GM12865 (cell line): ENCODE measurements around the gene GRIN3B.

Source experiments
- DNase-seq: peaks from one replicate; pipeline ENCODE4 v3.0.0; 2010; ENCODE audit warnings: low read depth
- H3K4me3 ChIP-seq: 2 replicates; pipeline ENCODE4 v1.5.1; 2011; ENCODE audit warnings: mild to moderate bottlenecking, low read depth, low read length, control low read depth
- CTCF ChIP-seq: IDR thresholded peaks from 2 replicates; pipeline ENCODE4 v1.5.1; 2011; ENCODE audit warnings: low read length, control low read depth, low read depth, inconsistent platforms; ENCODE audit not compliant: insufficient read depth; ENCODE audit errors: missing control alignments

The GRIN3B gene

DNA sequence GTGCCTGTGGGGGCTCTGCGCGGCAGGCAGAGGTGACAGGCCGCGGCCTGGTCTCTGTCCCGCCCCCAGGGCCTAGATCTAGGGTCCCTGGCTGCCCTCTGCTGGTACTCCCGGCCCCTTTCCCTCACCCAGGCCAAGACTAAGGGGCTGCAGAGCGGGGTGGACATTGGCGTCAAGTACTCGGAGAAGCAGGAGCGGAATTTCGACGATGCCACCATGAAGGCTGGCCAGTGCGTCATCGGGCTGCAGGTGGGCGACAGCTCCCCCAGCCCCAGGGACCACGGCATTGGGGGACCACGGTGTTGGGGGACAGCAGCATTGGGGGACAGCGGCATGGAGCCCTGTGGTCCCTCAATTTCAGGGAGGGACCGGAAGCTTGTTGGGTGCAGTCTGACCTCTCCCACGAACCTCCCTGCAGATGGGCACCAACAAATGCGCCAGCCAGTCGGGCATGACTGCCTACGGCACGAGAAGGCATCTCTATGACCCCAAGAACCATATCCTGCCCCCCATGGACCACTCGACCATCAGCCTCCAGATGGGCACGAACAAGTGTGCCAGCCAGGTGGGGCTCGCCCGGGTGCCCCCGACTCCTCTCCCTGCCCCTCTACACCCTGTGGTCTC is 35.9 kb downstream of the GRIN3B start:
- DNase-seq, result no peak
- no peak overlapping the region for H3K4me3 ChIP-seq
- TF ChIP-seq CTCF, result peak; percentile 5

GRCh38 chr19:1037621-1038064 is 37.4 kb downstream of the GRIN3B start:
- peak; percentile 61 for DNase-seq
- no peak for TF ChIP-seq CTCF
- H3K4me3 ChIP-seq, result no peak overlapping the region

- peak; percentile 46 for DNase-seq
- peak overlapping the region; percentile 4 for H3K4me3 ChIP-seq
- no peak for TF ChIP-seq CTCF
Measured at GRCh38 chr19:1038978-1039645, 38.9 kb downstream of the GRIN3B start.

GRCh38 chr19:1039646-1040475 is 39.6 kb downstream of the GRIN3B start, which contains the start of gene ABCA7:
Gene ABCA7 (plus strand): TSS chr19:1040107. CDS start chr19:1041362, 1,255 bp downstream.
- H3K4me3 ChIP-seq, result peak within 1 kb of the TSS; percentile 73
- no peak for TF ChIP-seq CTCF
- DNase-seq, result peak; percentile 100

GRCh38 chr19:1040476-1041271 is 40.5 kb downstream of the GRIN3B start:
- peak overlapping the region; percentile 73 for H3K4me3 ChIP-seq
- TF ChIP-seq CTCF, result no peak
- peak; percentile 98 for DNase-seq

- no peak for DNase-seq
- peak overlapping the region; percentile 73 for H3K4me3 ChIP-seq
- TF ChIP-seq CTCF, result no peak
Measured at GRCh38 chr19:1041272-1041834, 41.1 kb downstream of the GRIN3B start.
